T-helper 1 cell treated with Interleukin-12 subunit alpha and Interleukin-12 subunit beta and Interleukin-4 antibody, amounts not matched to agents 30 ng/mL and 1 ng/mL, for 36 hours (primary cell): ENCODE results near the gene SLC7A10. TPM values are rescaled to one million over a fixed set of nuclear protein-coding genes. Genes with fewer than 3 reads are reported as not detected.
"Not testable (repeated sequence)": the region's sequence is repeated elsewhere in the genome, so short reads cannot be mapped to it uniquely, and the experiment has no call there.

ENCODE experiments used
- intact Hi-C: fragments of 100-400 bp; cut with micrococcal nuclease; formaldehyde crosslinking; loops from one replicate; pipeline ENCODE4 v1.15.1; 2024
- total RNA-seq: library from RNA; stranded (reverse); gene quantifications from 2 replicates; pipeline ENCODE4 v1.2.3, GENCODE V29; 2022

Gene SLC7A10
- total RNA-seq, 1 donor from 2014 or later = not detected

DNA sequence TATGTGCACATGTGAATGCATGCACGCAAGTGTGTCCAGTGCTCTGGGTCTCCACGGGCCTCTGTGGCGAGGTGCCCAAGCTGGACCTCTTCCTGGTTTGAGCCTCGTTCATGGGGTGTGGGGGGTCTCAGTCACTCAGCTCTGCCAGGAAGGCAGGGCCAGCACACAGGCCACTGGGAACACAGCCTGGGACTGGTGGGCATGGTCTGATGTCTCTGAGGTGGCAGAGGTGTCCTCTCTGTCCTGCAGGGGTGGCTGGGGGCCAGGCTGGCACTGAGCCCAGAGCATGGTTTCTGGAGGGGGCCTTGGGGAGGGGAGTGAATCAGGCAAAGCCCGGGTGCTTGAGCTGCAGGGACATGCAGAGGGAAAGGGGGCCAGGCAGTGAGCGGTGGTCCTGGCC lies 22.1 kb downstream of the SLC7A10 start:
- intact Hi-C loops = no loop called here

DNA sequence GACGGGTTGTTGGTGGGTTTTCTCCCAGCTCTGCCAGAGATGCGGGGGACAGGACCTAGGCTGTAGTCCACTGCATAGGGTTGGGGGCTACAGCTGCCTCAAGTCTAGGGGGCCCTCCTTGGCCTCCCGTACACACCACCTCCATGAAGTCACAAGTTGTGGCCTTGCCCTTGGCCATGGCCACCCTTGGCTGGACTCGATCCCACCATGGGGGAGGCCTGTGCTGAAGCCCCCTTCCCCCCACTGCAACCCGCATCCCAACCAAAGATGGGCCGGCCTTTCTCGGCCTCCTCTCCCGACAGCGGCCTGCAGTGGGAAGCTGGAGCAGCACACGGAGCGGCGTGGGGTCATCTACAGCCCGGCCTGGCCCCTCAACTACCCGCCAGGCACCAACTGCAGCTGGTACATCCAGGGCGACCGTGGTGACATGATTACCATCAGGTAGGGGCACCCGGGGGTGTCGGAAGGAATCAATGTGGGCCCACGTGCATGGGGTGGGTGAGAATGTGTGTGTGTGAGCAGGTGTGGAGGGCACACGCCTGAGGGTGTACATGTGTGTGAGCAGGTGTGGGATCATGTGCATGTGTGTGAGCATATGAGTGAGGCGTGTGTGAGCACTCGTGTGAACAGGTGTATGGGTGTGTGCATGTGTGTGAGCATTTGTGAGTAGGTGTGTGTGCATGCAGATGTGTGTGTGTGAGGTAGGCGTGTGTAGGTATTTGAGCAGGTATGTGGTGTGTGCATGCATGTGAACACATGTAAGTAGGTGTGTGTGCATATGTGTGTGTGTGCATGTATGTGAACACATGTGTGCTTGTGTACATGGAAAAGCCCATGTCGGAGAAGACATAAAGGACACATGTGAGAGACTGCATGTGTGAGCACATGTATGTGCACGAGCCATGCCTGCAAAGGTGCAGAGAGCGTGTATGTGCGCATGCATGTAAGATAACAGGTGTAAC lies 22.8 kb downstream of the SLC7A10 start:
- intact Hi-C loops = no loop called here

DNA sequence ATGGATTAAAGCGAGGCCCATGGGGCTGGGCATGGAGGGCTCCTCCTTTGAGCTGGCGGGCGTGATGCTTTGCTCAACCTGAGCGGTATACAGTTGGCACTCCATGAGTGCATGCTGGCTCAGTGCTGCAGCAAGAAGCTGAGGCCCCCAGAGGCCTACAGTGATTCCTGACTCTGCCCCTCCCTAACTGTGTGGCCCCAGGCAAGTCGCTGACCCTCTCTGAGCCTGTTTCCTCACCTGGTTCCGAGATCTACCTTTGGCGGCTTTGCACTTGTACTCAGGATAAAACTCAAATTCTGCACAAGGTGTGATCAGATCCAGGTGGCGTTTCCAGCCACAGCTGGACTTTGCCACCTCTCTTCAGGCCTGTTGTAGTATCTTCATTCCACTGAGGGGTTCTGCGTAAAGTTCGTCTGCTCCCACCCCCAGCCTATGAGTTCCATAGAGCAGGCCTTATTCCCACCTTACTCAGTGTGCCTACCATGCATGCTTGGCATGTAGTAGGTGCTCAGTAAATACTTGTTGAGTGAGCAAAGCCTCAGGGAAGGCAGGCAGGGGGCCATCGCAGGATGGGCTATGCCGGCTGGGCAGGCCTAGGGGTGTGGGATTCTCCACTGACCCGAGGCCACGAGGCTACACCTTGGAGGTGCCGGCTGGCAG lies 23.6 kb downstream of the SLC7A10 start:
- intact Hi-C loops = no loop called here

DNA sequence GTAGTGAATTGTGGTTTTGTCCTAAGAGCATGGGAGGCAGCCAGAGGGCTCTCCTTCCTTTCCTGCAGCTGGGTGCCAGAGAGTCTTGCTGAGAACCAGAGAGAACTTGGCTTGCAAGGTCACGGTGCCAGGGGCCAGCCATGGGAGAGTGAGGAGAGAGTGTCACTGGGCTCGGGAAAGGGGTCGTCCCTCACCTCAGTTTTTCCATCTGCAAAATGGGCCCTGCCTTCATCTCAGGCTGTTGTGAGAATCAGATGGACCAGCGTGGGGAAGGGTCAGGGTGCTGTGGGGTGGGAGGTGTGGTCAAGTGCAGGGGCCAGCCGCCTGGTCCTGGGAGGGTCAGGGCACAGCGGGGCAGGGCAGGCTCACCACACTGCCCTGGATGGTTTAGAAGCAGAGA lies 24.2 kb downstream of the SLC7A10 start:
- intact Hi-C loops = no loop called here

DNA sequence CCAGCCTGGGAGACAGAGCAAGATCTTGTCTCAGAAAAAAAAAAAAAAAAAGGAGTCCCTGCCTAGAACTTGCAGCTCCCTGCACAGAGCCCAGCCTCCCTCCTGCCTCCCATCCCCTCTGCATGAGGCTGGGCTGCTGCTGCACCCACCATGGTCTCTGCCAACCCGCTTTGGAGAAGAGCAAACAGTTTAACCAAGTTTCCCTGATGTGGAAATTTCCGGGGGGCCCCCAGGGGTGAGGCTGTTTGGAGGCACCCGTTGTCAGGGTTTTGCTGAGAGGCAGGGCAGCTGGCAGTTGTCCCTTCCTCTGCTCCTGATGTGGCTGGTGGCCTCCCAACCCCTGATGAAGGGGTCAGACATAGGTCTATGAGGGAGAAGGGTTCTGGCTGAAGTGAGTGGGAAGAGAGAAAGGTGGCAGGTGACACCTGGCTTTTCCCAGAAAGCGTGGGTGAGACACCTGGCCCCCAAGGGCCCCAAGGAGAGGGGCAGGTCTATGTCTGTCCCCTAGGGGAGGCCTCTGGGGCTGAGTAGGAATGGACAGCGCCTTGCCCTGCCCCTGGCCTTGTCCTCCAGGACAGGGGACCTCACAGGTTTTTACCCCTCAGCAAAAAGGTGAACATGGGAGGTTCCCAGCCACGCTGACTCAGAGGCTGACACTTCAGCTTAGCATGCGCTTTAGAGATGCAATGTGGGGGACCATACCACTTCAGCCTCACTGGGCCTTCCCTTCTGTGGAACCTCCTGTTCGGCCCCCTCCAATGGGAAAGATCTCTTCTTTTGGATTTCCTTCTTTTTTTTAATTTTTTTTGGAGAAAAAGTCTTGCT lies 26.0 kb downstream of the SLC7A10 start:
- intact Hi-C loops = no loop called here

DNA sequence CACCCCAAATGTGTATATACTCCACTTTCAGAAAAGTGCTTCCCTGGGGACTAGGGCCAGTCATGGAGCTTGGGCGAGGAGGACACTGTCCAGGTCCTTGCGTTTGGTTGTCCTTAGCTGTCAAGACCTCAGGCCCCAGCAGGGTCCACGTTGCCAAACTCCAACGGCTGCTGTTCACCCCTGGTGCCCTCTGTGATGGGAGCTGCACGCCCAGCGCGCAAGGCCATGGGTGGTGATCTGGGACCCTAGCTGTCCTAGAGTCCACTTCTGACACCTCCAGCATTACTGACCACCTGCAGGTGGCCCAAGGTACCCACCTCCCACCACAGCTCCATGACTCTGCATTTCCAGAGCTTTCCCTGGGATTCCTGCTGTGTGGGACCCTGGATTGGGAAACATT lies 27.5 kb downstream of the SLC7A10 start:
- intact Hi-C loops = no loop called here

DNA sequence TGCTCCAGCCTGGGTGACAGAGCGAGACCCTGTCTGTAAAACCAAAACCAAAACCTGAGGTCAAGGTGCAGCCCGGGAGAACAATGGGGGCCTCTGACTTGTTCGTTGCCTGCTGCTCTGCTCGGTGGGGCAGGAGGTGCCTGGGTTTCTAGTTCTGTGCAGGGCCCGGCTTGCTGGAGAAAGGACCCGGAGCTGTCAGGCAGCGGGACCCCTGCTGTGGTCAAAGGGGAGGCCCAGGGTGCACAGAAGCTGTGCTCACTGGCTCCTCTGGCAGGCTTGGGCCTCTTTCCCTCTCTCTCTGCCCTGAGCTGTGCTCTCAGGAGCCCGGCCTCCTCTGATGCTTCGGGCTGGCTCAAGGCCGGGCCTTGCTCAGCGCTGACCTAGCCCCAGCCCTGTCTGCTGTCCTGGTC lies 28.1 kb downstream of the SLC7A10 start:
- intact Hi-C loops = no loop called here

DNA sequence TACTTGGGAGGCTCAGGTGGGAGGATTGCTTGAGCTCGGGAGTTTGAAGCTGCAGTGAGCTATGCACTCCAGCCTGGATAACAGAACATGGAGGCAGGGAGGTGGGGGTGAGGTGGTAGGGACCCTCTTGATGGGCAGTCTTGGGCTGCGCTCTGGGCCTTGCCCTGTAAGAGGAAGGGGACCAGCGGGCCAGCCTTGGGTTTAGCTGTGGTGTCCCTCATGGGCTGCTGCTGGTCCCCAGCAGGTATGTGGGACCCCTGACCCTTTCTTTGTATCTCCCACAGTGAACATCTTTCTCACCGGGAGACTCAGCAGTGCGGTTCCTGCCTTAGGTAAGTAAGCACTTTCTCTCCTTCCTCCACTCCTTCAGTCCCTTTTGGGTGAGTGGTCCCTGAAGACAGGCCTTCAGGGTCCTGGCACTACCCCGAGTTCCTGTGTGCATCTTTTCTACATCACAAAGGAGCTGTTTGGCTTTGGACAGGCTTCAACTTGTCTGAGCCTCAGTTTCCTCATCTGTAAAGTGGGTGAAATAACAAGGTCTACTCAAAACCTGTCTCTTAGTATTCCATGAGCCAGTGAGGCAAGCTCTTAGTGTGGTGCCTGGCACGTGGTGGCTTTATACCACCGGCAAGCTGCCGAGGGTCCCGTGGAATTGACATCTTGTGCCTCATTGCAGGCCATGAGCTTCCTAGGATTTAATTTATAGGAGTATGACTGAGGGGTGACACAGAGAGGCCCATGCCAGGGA lies 29.0 kb downstream of the SLC7A10 start:
- intact Hi-C loops = no loop called here

DNA sequence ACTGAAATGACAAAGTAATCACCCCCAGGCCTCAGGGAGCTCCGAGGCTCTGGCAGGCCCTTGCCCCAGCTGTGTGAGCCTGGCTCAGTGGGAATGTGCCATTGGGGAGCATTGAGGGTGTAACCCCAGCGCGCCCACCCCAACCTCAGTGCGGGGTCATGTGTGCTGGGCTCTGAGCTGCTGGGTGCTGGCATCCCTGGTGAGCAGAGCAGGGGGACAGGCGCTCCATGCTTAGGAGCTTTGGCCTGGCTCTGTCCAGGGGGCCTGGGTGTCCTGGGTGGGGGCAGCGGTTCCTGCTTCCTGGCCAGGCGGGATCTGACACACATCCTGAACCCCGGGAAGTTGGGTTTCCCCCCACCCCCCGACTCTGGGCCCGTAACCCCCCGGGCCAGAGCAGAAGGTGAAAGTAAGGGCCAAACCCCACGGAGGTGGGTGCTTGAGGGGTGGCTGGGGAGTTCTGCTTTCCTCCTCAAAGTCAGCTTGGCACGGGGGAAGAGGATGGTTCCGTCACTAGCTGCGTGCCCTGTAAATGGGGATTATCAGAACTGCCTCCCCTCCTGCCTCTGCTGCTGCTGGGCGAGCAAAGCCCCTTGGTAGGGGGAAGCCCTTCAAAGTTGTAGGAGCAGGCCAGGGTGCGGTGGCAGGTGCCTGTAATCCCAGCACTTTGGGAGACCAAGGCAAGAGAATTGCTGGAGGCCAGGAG lies 29.9 kb downstream of the SLC7A10 start:
- intact Hi-C loops = no loop called here

DNA sequence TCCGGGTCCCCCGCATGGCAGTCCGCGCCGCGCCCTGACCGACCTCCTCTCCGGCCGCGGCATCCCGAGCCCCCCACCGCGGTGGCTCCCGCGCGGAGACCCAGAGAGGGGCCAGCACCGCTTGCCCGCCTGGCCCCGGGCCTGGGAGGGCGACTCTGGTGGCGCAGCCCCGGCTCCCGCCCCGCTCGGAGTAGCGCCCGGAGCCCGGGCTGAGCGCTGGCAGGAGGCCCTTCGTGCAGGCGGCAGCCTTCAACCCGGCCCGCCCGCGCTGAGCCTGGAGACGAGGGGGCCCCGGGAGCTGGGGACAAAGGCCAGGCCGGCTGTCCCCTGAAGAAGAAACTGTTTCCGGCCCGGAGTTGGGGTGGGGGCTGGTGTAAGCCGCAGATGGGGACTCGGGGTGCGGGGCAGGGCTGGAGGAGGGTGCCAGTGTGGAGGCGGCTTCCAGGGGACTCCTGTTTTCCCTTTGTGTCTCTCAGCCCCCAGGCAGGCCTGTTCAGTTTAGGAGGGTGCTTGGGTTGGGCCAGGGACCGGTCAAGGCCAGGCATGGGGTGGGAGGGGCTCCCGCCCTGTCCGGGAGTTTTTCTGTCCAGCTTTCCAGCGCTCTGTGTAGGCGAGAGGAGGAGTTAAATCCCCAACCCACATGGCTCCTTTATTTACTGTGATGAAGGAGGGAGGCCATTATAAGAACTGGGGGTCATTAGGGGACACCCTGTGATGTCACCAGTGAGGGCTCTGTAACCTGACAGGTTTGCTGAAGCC lies 30.6 kb downstream of the SLC7A10 start:
- intact Hi-C loops = no loop called here

DNA sequence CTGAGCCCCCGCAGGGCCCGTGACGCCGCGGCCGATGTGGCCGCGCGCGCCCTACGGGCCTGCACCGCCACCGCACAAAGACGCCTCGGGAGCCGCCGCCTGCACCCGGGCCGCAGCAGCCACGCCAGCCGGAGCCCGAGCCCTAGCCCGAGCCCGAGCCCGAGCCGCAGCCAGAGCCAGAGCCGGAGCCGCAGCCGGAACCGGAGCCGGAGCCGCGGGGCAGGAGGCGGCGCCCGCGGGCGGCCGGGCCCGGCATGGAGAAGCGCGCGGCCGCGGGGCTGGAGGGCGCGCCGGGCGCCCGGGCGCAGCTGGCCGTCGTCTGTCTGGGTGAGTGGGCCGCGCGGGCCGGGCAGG lies 31.1 kb downstream of the SLC7A10 start:
- intact Hi-C loops = no loop called here

DNA sequence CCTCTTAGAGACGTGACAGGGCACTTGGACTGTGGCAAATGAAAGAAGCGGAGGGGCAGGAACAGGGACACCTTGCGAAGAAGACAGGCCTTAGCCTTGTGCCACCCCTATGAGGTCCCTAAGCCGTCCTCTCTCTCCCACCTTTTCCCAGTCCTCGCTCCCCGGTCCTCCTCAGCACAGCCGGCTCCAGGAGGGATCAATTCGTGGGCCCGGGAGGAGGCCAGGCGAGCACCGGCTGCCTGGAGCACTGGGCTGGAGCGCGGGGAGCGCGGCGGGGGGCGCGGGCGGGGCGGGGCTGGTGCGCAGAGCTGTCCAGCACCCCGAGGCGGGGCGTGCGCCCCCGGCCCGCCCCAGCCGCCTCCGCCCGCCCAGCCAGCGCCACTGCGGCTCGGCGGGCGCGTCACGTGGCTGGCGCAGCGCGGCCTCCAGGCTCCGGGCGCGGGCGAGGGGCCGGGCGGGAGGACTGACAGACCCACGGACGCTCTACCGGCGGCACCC lies 31.7 kb downstream of the SLC7A10 start, which contains the start of gene LRP3:
LRP3 (plus strand) TSS at position 466 of the 498 bp plus-strand sequence. CDS start 456 bp downstream, outside the sequence.
- intact Hi-C loops = no loop called here

DNA sequence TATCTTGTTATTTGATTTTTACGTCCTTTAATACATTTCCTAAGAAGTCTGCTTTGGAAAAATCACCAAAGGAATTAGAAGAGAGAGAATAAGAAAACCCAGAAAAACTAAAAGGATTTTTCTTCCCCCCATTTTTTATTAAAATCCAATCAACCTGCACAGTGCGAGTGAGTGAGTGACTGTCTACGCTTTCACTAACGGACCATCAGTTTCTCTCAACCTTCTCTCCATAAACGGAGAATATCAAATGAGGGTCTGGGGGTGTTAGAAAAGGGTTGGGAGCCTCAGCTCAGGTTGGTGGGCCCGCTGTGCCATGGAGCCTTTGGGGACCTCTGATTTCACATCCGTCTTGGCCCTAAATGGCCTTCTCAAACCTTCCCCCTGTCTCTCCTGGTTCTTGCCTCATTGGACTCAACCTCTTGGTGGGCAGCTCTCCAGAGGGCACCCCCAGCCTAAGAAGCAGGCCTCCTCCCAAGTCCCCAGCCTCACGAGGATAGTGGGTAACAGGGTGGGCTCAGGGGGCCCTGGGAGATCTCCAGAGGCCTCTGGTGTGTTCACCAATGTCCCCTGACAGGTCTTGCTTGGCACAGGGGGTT lies 32.3 kb downstream of the SLC7A10 start:
- intact Hi-C loops = no loop called here

DNA sequence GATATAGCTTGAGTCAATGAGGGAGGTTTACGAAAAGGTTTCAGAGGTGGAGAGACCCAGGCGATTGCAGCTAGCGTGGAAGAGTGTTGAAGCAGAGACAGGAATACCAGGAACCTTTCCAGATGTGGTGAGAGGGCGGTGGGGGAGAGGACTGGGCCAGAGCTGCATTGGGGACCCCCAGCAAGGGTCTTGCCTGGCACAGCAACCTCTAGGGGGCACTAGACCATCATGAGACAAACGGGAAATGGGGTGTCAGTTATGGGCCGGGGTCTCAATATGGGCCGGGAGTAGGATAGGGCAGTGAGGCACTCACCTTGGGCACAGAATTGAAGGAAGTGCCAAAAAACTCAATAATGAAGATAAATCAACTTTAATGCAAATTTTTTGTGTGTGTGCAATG lies 33.6 kb downstream of the SLC7A10 start:
- intact Hi-C loops = no loop called here

DNA sequence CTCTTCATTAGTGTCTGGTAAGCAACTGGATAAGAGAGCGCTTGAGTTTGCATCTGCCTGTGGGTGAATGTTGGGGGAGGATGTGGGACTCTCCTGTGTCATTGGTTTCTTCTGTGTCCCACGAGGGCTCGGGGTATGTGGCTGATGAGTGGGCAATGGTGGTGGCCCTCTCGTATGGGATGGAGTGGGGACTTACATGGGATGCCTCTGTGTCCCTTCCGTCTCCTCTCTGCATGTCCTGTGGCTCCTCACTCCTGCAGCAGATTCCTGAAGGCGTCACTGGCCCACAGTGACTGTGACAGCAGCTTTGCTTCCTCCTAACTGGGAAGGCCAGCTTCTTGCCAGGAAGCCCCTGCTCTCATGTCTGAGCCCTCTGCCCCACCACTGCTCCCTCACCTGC lies 34.1 kb downstream of the SLC7A10 start:
- intact Hi-C loops = no loop called here

DNA sequence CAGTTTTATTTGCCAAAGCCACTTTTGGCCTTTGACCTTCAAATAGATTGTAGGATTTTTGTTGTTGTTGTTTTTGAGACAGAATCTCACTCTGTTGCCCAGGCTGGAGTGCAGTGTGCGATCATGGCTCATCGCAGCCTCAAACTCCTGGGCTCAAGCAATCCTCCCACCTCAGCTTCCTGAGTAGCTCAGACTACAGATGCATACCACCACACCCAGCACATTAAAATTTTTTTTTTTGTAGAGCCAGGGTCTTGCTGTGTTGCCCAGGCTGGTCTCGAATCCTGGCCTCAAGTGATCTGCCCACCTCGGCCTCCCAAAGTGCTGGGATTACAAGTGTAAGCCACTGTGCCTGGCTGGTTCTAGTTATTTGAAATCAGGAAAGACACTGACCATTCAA lies 34.6 kb downstream of the SLC7A10 start:
- intact Hi-C loops = not testable (repeated sequence)

DNA sequence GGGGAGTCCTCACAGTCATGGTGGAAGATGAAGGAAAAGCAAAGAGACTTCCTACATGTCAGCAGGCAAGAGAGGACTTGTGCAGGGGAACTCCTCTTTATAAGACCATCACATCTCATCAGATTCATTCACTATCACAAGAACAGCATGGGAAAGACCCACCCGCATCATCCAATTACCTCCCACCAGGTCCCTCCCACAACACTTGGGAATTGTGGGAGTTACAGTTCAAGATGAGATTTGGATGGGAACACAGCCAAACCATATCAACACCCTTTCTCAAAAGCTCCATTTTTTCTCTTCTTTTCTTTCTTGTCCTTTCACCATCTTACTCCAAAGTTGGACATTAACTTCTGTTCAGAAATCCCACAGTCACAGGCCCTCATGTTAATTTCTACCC lies 36.2 kb downstream of the SLC7A10 start:
- intact Hi-C loops = no loop called here

DNA sequence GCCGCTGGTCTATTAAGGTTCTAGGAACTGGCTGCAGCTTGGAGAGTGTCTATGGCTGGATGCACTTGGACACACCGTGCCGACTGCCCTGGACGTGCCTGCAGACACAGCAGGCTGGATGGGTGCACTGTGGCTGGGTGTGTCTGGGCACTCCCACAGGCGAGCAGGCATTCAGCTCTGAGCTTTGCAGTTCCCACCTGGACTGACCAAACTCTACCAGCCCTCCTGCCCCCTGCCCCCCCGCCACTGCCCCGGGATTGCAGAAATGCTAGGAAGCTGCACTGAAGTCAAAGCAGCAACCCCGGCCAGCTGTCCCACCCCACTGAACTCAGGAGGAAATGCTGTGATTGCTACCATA lies 38.5 kb downstream of the SLC7A10 start:
- intact Hi-C loops = no loop called here
